ENCODE measurements around the gene ENAM. TPM values are rescaled to one million over a fixed set of nuclear protein-coding genes. Genes with fewer than 3 reads are reported as not detected.

ENAM gene
- total and polyA plus RNA-seq, 2 of the 13 experiments (the other 11 are each of a cell fraction or from before 2014, with no cell fraction given), result not detected

GRCh38 chr4:70632028-70632427 is 3.5 kb downstream of the ENAM start (continued):
- TF ChIP-seq HNF1B (CRISPR knock-in tag; IDR thresholded peaks at IDR 0.05), result no peak
- TF ChIP-seq FOXJ3 (CRISPR knock-in tag; IDR thresholded peaks at IDR 0.05; ENCODE audit: borderline replicate concordance), result no peak
- no peak for TF ChIP-seq ZNF674 (CRISPR knock-in tag; IDR thresholded peaks at IDR 0.05; ENCODE audit: low read depth)

GRCh38 chr4:70634482-70634881 is 5.9 kb downstream of the ENAM start:
- DNase-seq (ENCODE audit: low spot score) (no peak), ATAC-seq (no peak), FAIRE-seq (no peak)
- H3K27me3 ChIP-seq (ENCODE audit: control insufficient read depth in 1 of 2, insufficient read depth in 2 of 2, low read length in 2 of 2), result no peaks in the 10 kb centered on the region
- no peaks in the 10 kb centered on the region for H4K20me1 ChIP-seq (ENCODE audit: insufficient read depth, low read length)
- no peak overlapping the region for H3K4me3 ChIP-seq (replicated peaks in 1 of 3; ENCODE audit: insufficient read depth in 1 of 3, low read depth in 2 of 3, low read length in 3 of 3)
- no peaks in the 10 kb centered on the region for H3K79me2 ChIP-seq (ENCODE audit: insufficient read depth, low read length)
- ChIA-PET CTCF (ENCODE audit: low intra/inter-chr PET ratio, low total read pairs) (no interaction called here), POLR2A (no interaction called here)
- 12% methylated on average over 5 of the region's 5 CpGs for WGBS (ENCODE audit: low lambda C conversion rate)
- peaks cover 8% of the 10 kb centered on the region; the same call in 1 of the 2 replicates for H3K4me1 ChIP-seq (ENCODE audit: insufficient read depth, low read length)
- H3K27ac ChIP-seq (ENCODE audit: extremely low read length, insufficient read depth, low read length), result no peak overlapping the region
- no peak overlapping the region for H3K4me2 ChIP-seq (ENCODE audit: low read depth, low read length)
- no peaks in the 10 kb centered on the region for H3K9me3 ChIP-seq (ENCODE audit: low read length)
- H2AFZ ChIP-seq (ENCODE audit: low read length), result no peak overlapping the region
- H3K36me3 ChIP-seq (replicated peaks in 1 of 2; ENCODE audit: control insufficient read depth in 1 of 2, insufficient read depth in 2 of 2, low read length in 2 of 2), result no peaks in the 10 kb centered on the region
- TF ChIP-seq MIXL1 (CRISPR knock-in tag; IDR thresholded peaks at IDR 0.05) (no peak), HDAC6 (IDR thresholded peaks at IDR 0.05; ENCODE audit: low read depth, low read length) (no peak), ZNF510 (CRISPR knock-in tag; IDR thresholded peaks at IDR 0.05; ENCODE audit: low read depth) (no peak)
- H3K9ac ChIP-seq (ENCODE audit: insufficient read depth, low read depth, low read length), result no peak overlapping the region
- intact Hi-C loops (cut with micrococcal nuclease; ENCODE audit: unreplicated experiment) (no loop called here), in situ Hi-C loops (cut with HindIII; ENCODE audit: extremely low pct_ligation_motif_present, low pct_unique_long_range_greater_than_20kb) (no loop called here)
- BruUV-seq (replicated peaks), result no TSS peak
